ENCODE measurements around the gene YKT6.

Gene YKT6

DNA sequence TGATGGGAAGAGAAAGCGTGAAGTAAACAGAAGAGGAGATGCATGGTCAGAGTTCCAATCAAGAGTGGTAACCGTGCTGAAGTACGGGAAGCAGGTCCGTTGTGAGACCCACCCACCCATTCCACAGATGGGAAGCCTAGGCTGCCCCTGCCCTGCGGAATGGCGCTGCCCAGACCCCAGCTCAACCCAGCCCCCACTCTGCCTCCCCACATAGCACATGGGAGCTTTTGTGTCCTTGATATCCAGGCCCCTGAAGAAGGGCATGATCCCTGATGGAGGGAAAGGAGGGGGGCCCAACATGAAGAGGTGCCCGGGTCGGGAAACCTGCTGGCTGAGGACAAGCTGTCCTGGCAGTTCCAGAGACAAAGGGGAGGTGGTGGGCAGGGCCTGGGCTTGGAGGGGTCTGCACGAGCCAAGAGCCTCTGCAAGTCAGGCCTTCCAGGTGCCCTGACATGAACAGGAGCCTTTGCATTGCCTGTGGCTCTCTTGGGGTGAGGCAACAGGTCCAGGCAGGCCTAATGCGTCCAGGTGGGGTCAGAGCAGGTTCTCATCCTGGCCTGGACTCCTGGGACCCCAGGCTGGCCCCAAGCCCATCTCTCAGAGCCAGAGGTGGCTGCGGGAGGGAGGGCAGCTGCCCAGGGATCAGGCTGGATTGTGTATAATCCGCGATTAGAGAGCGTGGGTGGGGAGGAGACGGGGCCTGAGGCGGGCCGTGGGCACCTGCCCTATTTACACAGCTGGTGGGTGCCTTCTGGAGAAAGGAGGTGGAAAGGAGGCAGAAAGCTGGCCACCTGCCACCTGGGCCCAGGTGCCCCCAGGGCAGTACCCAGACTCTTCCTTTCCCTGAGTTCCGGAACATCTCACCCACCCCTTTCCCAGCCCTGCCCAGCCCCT is 23.5 kb downstream of the YKT6 start:
- TF ChIP-seq, protein P1, sequence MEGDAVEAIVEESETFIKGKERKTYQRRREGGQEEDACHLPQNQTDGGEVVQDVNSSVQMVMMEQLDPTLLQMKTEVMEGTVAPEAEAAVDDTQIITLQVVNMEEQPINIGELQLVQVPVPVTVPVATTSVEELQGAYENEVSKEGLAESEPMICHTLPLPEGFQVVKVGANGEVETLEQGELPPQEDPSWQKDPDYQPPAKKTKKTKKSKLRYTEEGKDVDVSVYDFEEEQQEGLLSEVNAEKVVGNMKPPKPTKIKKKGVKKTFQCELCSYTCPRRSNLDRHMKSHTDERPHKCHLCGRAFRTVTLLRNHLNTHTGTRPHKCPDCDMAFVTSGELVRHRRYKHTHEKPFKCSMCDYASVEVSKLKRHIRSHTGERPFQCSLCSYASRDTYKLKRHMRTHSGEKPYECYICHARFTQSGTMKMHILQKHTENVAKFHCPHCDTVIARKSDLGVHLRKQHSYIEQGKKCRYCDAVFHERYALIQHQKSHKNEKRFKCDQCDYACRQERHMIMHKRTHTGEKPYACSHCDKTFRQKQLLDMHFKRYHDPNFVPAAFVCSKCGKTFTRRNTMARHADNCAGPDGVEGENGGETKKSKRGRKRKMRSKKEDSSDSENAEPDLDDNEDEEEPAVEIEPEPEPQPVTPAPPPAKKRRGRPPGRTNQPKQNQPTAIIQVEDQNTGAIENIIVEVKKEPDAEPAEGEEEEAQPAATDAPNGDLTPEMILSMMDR (conservative IDR thresholded peaks at IDR 0.05; ENCODE audit: low read depth, low read length), result no peak

DNA sequence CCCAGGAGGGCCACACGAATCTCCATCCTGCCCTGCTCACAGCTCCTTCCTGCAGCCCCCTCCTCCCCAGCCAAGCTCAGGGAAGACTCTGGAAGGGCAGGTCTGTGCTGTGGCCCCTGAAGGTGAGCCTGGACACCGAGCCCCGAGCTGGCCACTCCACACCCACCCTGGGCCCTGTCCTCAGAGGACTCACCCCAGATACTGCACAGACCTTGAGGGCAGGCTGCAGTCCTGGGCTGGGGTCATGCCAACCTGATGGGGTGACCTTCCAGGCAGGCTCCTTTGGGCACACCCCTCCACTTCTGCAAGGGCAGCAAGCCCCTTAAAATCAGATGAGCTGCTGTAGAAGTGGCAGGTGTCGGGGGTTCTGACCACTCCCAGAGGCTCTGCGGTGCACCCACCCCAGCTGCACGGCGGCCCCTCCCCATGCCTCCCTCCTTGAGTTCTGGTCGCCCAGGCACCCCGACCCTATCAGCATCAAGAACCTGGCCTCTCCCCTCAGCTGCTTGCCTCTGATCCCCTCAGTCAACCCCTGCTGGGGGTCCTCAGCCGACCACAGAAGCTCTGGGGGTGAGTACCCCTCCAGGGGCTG is 24.3 kb downstream of the YKT6 start:
- H3K4me3 ChIP-seq (ENCODE audit: low read length), result no peak overlapping the region
- DNase-seq (ENCODE audit: low read depth), result no peak
- TF ChIP-seq, protein P1 (conservative IDR thresholded peaks at IDR 0.05; ENCODE audit: low read depth, low read length), result no peak

More for the DNA sequence above, 23.5 kb downstream of the YKT6 start:
- no peak for DNase-seq (ENCODE audit: low read depth)
- no peak overlapping the region for H3K4me3 ChIP-seq (ENCODE audit: low read length)

- H3K4me3 ChIP-seq (ENCODE audit: low read length), result no peak overlapping the region
- TF ChIP-seq, protein P1 (conservative IDR thresholded peaks at IDR 0.05; ENCODE audit: low read depth, low read length), result no peak
- no peak for DNase-seq (ENCODE audit: low read depth)
Measured at GRCh38 chr7:44225566-44226395, 25.0 kb downstream of the YKT6 start.

DNA sequence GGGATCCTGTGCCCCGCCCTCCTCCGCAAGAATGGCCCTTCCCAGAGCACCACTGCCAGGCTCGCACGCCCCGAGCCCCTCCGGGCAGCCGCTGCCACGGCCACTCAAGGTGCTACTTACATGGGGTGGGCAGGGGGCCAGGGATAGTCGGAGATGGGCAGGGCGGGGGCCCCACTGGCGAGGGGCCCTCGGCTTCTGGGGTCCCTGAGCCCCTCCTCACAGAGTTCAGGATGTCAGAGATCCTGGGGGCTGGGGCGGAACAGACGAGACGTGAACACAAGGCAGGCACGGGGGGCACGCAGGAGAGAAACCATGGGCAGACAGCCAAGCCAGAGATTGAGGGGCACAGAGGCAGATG is 25.6 kb downstream of the YKT6 start:
- TF ChIP-seq, protein P1 (conservative IDR thresholded peaks at IDR 0.05; ENCODE audit: low read depth, low read length), result no peak
- no peak for DNase-seq (ENCODE audit: low read depth)
- H3K4me3 ChIP-seq (ENCODE audit: low read length), result no peak overlapping the region

GRCh38 chr7:44227911-44228310 is 27.1 kb downstream of the YKT6 start:
- DNase-seq (ENCODE audit: low read depth), result no peak
- TF ChIP-seq, protein P1 (conservative IDR thresholded peaks at IDR 0.05; ENCODE audit: low read depth, low read length), result no peak
- no peak overlapping the region for H3K4me3 ChIP-seq (ENCODE audit: low read length)

DNA sequence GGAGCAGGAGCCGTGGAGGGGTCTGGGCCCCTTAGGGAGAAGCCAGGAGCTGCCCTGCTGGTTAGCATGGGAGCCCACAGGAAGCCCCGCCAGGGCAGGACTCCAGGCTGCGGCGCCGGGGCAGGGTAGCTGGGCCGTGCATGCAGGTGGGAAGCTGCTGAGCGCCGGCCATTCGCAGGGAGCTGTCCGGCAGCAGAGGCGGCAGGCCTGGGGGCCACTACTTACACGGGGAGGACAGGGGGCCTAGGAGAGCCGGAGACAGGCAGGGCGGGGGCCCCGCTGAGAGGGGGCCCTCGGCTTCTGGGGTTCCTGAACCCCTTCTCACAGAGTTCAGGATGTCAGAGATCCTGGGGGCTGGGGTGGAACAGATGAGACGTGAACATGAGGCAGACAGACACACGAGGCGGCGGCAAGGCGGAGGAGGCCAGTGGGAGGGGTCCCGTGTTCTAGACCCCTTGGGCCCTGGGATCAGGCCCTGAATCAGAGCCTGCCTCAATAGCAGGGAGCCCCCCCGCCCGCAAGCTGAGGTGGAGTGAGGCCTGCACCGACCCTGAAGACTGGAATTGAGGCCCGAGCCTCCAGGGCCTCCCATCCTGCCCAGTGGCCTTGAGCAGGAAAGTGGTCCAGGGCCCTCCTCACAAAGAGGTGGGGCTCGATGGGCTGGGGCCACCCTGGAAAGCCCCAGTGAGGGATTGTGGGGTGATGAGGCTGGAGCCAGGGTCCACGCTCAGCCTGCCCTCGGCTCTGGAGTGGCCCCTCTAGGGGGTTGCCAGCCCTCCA is 28.0 kb downstream of the YKT6 start:
- TF ChIP-seq, protein P1 (conservative IDR thresholded peaks at IDR 0.05; ENCODE audit: low read depth, low read length), result no peak
- DNase-seq (ENCODE audit: low read depth), result no peak
- no peak overlapping the region for H3K4me3 ChIP-seq (ENCODE audit: low read length)

Data from retinal pigment epithelial cell (primary cell).